HepG2 (cell line): ENCODE data around the gene DNAJC5. TPM values are rescaled to one million over a fixed set of nuclear protein-coding genes. Genes with fewer than 3 reads are reported as not detected.

Experiments used
- FOXA3 ChIP-seq: IDR thresholded peaks from 2 replicates; pipeline ENCODE4 v1.6.1; 2016; ENCODE audit warnings: missing genetic modification reagents, missing compliant biosample characterization
- FOXK2 ChIP-seq: fragments of 450-650 bp; IDR thresholded peaks from 2 replicates; pipeline ENCODE4 v1.6.1; 2016
- FUBP1 ChIP-seq: sonication (generic); formaldehyde crosslinking; IDR thresholded peaks from 2 replicates; pipeline ENCODE4 v1.5.1; 2020; ENCODE audit warnings: missing genetic modification reagents, mild to moderate bottlenecking, borderline replicate concordance
- HES4 ChIP-seq: sonication (generic); formaldehyde crosslinking; IDR thresholded peaks from 2 replicates; pipeline ENCODE4 v1.9.0; 2021; ENCODE audit warnings: mild to moderate bottlenecking, missing genetic modification reagents, borderline replicate concordance
- HIVEP1 ChIP-seq: sonication (generic); formaldehyde crosslinking; IDR thresholded peaks from 2 replicates; pipeline ENCODE4 v1.4.0; 2020; ENCODE audit warnings: mild to moderate bottlenecking, missing genetic modification reagents
- IKZF1 ChIP-seq: fragments of 450-650 bp; IDR thresholded peaks from 2 replicates; pipeline ENCODE4 v1.7.1; 2016
- ISL2 ChIP-seq: sonication (generic); formaldehyde crosslinking; IDR thresholded peaks from 2 replicates; pipeline ENCODE4 v1.5.0; 2020; ENCODE audit warnings: missing genetic modification reagents
- KAT8 ChIP-seq: IDR thresholded peaks from 2 replicates; pipeline ENCODE4 v1.6.1; 2016; ENCODE audit warnings: missing genetic modification reagents, missing compliant biosample characterization
- MBD4 ChIP-seq: IDR thresholded peaks from 2 replicates; pipeline ENCODE4 v1.6.1; 2012; ENCODE audit warnings: low read length, inconsistent platforms, borderline replicate concordance
- NBN ChIP-seq: fragments of 450-650 bp; conservative IDR thresholded peaks from 2 replicates; pipeline ENCODE4 v1.6.1; 2017
- NCOR1 ChIP-seq: fragments of 200-600 bp; sonication (generic); IDR thresholded peaks from 2 replicates; pipeline ENCODE4 v1.7.0; 2017; ENCODE audit warnings: antibody characterized with exemption, low read length, borderline replicate concordance
- NFRKB ChIP-seq: fragments of 450-650 bp; IDR thresholded peaks from 2 replicates; pipeline ENCODE4 v1.6.1; 2017
- NR2F1 ChIP-seq, 2 experiments: fragments of 450-650 bp in 1 of 2; formaldehyde crosslinking in 1 of 2; IDR thresholded peaks; 2 replicates each; pipeline versions ENCODE4 v1.5.0 to v1.6.1; 2016 to 2020; ENCODE audit warnings: mild to moderate bottlenecking in 1 of 2, missing compliant biosample characterization in 1 of 2, missing genetic modification reagents in 1 of 2, moderate library complexity in 1 of 2
- SAFB2 ChIP-seq: sonication (generic); formaldehyde crosslinking; IDR thresholded peaks from 2 replicates; pipeline ENCODE4 v1.5.1; 2020; ENCODE audit warnings: missing genetic modification reagents, low read depth, mild to moderate bottlenecking, borderline replicate concordance
- ZMYM4 ChIP-seq: sonication (generic); formaldehyde crosslinking; IDR thresholded peaks from 2 replicates; pipeline ENCODE4 v1.8.1; 2023; ENCODE audit warnings: mild to moderate bottlenecking, missing genetic modification reagents
- ZNF383 ChIP-seq: sonication (generic); formaldehyde crosslinking; IDR thresholded peaks from 2 replicates; pipeline ENCODE4 v1.4.0; 2020; ENCODE audit warnings: missing genetic modification reagents, mild to moderate bottlenecking, borderline replicate concordance
- ZNF501 ChIP-seq: sonication (generic); formaldehyde crosslinking; IDR thresholded peaks from 2 replicates; pipeline ENCODE4 v1.5.1; 2020; ENCODE audit warnings: mild to moderate bottlenecking, moderate library complexity, missing genetic modification reagents
- ZNF503 ChIP-seq: sonication (generic); formaldehyde crosslinking; IDR thresholded peaks from 2 replicates; pipeline ENCODE4 v1.4.0; 2020; ENCODE audit warnings: missing genetic modification reagents
- ZNF724P ChIP-seq: sonication (generic); formaldehyde crosslinking; IDR thresholded peaks from 2 replicates; pipeline ENCODE4 v1.8.0; 2022; ENCODE audit warnings: missing genetic modification reagents, borderline replicate concordance
- ZNF878 ChIP-seq: sonication (generic); formaldehyde crosslinking; IDR thresholded peaks from 2 replicates; pipeline ENCODE4 v1.8.1; 2023; ENCODE audit warnings: mild to moderate bottlenecking, missing genetic modification reagents, moderate library complexity
- ZNF883 ChIP-seq: sonication (generic); formaldehyde crosslinking; IDR thresholded peaks from 2 replicates; pipeline ENCODE4 v1.5.1; 2020; ENCODE audit warnings: mild to moderate bottlenecking, missing genetic modification reagents; ENCODE audit errors: not compliant biosample characterization
- polyA plus RNA-seq, 8 experiments: library from polyadenylated mRNA; depleted of rRNA in 3 of 8; stranded (reverse) in 7 of 8; unstranded in 1 of 8; fragments of >200 nt; fragmentation: Illumina TruSeq in 4 of 8; extraction: Trizol in 4 of 8; gene quantifications; 2 replicates each; pipeline versions ENCODE4 v1.2.1 to v1.2.3, GENCODE V29; 2011 to 2016; ENCODE audit warnings: low read depth in 4 of 8, missing spikeins in 1 of 8, mixed read lengths in 1 of 8; ENCODE audit not compliant: insufficient read depth in 1 of 8
- total RNA-seq, 5 experiments: library from RNA; depleted of rRNA; stranded (reverse); fragments of >200 nt; fragmentation: Illumina TruSeq; extraction: Trizol; gene quantifications; 2 replicates each; pipeline ENCODE4 v1.2.3, GENCODE V29; 2016; ENCODE audit warnings: low read depth in 1 of 5
- TF ChIP-seq, protein P1 (sequence below): sonication (generic); formaldehyde crosslinking; IDR thresholded peaks from 2 replicates; pipeline ENCODE4 v1.4.0; 2020; ENCODE audit warnings: missing genetic modification reagents
- TF ChIP-seq, protein P2 (sequence below), 2 experiments: fragments of 450-650 bp in 1 of 2; sonication (generic) in 1 of 2; formaldehyde crosslinking; IDR thresholded peaks; 2 replicates each; pipeline versions ENCODE4 v1.5.0 to v1.8.0; 2020 to 2022; ENCODE audit warnings: mild to moderate bottlenecking in 1 of 2, missing genetic modification reagents in 1 of 2
- TF ChIP-seq, protein P3 (sequence below): IDR thresholded peaks from 2 replicates; pipeline ENCODE4 v1.6.1; 2016; ENCODE audit warnings: low read depth, borderline replicate concordance

Gene DNAJC5
- total and polyA plus RNA-seq, 2 of the 13 experiments (the other 11 are each of a cell fraction or from before 2014, with no cell fraction given): 42.8 to 64.5 TPM

DNA sequence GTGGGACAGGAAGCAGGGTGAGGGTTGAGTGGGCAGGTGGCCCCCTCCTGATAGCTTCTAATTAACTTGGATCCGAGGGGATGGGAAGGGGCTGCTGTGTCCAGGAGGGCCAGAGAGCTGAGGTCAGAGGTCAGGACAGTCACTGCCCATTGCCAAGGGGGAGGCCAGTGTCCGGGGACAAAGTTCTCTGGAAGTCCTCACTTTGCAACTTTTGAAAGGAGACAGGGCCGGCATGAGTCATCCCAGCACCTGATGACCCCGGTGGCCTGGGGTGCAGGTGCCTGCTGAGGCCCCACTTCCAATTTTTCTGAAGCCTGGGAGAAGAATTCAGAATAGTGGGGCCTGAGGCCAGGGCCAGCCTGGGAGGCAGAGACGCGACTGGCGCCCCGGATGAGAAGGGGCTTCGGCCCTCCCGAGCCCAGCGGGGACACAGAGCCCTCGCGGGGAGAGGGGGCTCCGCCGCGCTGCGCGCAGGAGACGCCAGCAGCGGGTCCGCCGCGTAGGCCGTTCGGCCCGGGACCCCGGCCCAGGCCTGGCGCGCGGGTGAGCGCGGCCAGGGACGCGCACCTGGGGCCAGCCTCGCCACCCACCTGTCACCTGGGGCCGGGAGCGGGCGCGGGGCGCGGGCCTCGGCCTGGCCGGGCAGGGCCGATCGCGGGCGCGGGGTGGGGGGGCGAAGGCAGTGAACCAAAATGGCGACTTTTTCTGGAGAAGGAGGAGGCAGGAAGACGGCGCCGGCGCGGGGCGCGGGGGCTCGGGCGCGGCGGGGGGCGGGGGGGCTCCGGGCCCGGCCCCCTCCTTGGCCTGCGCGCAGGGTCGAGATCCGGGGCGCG, 74.2 kb downstream of the DNAJC5 start (continued):
- peak; percentile 69 for TF ChIP-seq KAT8 (CRISPR knock-in tag)
- TF ChIP-seq, protein P1, sequence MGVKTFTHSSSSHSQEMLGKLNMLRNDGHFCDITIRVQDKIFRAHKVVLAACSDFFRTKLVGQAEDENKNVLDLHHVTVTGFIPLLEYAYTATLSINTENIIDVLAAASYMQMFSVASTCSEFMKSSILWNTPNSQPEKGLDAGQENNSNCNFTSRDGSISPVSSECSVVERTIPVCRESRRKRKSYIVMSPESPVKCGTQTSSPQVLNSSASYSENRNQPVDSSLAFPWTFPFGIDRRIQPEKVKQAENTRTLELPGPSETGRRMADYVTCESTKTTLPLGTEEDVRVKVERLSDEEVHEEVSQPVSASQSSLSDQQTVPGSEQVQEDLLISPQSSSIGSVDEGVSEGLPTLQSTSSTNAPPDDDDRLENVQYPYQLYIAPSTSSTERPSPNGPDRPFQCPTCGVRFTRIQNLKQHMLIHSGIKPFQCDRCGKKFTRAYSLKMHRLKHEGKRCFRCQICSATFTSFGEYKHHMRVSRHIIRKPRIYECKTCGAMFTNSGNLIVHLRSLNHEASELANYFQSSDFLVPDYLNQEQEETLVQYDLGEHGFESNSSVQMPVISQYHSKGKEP (CRISPR knock-in tag): no peak; the same call in 1 of the 2 replicates
- no peak for TF ChIP-seq IKZF1
- peak; percentile 86 for TF ChIP-seq NCOR1
- TF ChIP-seq ZMYM4: no peak
- TF ChIP-seq MBD4: no peak
- peak; percentile 92 for TF ChIP-seq HIVEP1 (CRISPR knock-in tag)
- TF ChIP-seq ZNF883 (CRISPR knock-in tag): peak; percentile 64
- no peak for TF ChIP-seq ZNF383 (CRISPR knock-in tag)
- TF ChIP-seq HES4 (CRISPR knock-in tag): peak; percentile 82; the same call in 1 of the 2 replicates
- no peak for TF ChIP-seq FOXK2
- TF ChIP-seq ZNF503 (CRISPR knock-in tag): peak; percentile 80
- peak; percentile 99 for TF ChIP-seq NR2F1 (CRISPR knock-in tag; IDR thresholded peaks at IDR 0.05)
- no peak for TF ChIP-seq FUBP1 (CRISPR knock-in tag)
- peak; percentile 35; the same call in 1 of the 2 replicates for TF ChIP-seq FOXA3 (CRISPR knock-in tag)
- peak; percentile 63; the same call in 1 of the 2 replicates for TF ChIP-seq ZNF501 (CRISPR knock-in tag)
- no peak for TF ChIP-seq NFRKB
- no peak; the same call in 1 of the 2 replicates for TF ChIP-seq ZNF724P
- peak; percentile 40; the same call in 1 of the 2 replicates for TF ChIP-seq ISL2 (CRISPR knock-in tag)
- TF ChIP-seq NBN: no peak
- no peak for TF ChIP-seq ZNF878
- TF ChIP-seq, protein P2, sequence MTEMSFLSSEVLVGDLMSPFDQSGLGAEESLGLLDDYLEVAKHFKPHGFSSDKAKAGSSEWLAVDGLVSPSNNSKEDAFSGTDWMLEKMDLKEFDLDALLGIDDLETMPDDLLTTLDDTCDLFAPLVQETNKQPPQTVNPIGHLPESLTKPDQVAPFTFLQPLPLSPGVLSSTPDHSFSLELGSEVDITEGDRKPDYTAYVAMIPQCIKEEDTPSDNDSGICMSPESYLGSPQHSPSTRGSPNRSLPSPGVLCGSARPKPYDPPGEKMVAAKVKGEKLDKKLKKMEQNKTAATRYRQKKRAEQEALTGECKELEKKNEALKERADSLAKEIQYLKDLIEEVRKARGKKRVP (CRISPR knock-in tag; IDR thresholded peaks at IDR 0.05): no peak
- TF ChIP-seq SAFB2 (CRISPR knock-in tag): 0 out of 2 replicates have a peak, but pooled peaks have one; percentile 83
- TF ChIP-seq, protein P3, sequence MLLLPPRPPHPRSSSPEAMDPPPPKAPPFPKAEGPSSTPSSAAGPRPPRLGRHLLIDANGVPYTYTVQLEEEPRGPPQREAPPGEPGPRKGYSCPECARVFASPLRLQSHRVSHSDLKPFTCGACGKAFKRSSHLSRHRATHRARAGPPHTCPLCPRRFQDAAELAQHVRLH (CRISPR knock-in tag): peak; percentile 65; the same call in 1 of the 2 replicates
